ENCODE data around the gene DAAM1.

Gene DAAM1

GRCh38 chr14:59228421-59228820 lies 40.0 kb downstream of the DAAM1 start:
- DNase-seq: no peak

GRCh38 chr14:59229653-59230406 lies 41.4 kb downstream of the DAAM1 start:
- no peak for DNase-seq

- no peak for DNase-seq
These were observed 47.7 kb downstream of the DAAM1 start for GRCh38 chr14:59236195-59236594.

- no peak for DNase-seq
These were observed 49.7 kb downstream of the DAAM1 start for GRCh38 chr14:59238216-59238615.

- no peak for DNase-seq
These were observed 50.6 kb downstream of the DAAM1 start for GRCh38 chr14:59239022-59239421.

GRCh38 chr14:59240356-59240755 lies 51.9 kb downstream of the DAAM1 start:
- DNase-seq: no peak

- no peak for DNase-seq
These were observed 52.7 kb downstream of the DAAM1 start for GRCh38 chr14:59241121-59241520.

GRCh38 chr14:59243174-59243573 lies 54.7 kb downstream of the DAAM1 start:
- DNase-seq: no peak

GRCh38 chr14:59244581-59244980 lies 56.1 kb downstream of the DAAM1 start:
- no peak for DNase-seq

- DNase-seq: no peak
These were observed 57.4 kb downstream of the DAAM1 start for GRCh38 chr14:59245809-59246295.

GRCh38 chr14:59246566-59246965 lies 58.1 kb downstream of the DAAM1 start:
- DNase-seq: no peak

GRCh38 chr14:59247801-59248584 lies 59.5 kb downstream of the DAAM1 start:
- no peak for DNase-seq

- no peak for DNase-seq
These were observed 60.6 kb downstream of the DAAM1 start for GRCh38 chr14:59249029-59249428.

- no peak for DNase-seq
These were observed 63.6 kb downstream of the DAAM1 start for GRCh38 chr14:59251811-59252771.

GRCh38 chr14:59252772-59253500 lies 64.5 kb downstream of the DAAM1 start:
- no peak for DNase-seq

- DNase-seq: no peak
These were observed 65.1 kb downstream of the DAAM1 start for GRCh38 chr14:59253527-59253926.

GRCh38 chr14:59254146-59254910 lies 65.9 kb downstream of the DAAM1 start:
- no peak for DNase-seq

GRCh38 chr14:59254911-59255545 lies 66.6 kb downstream of the DAAM1 start:
- no peak for DNase-seq

- DNase-seq: no peak
These were observed 67.9 kb downstream of the DAAM1 start for GRCh38 chr14:59256331-59256730.

- no peak for DNase-seq
These were observed 72.9 kb downstream of the DAAM1 start for GRCh38 chr14:59261334-59261733.

All from activated T-cell treated with anti-CD3 and anti-CD28 coated beads, Interleukin-2, amount 50 U/mL, for 1 hour (primary cell).